CD4-positive, alpha-beta memory T cell (primary cell): ENCODE data around the gene TMEM154. TPM values are rescaled to one million over a fixed set of nuclear protein-coding genes. Genes with fewer than 3 reads are reported as not detected.

Experiments used
- CTCF ChIA-PET: fragments of 350-600 bp; sonication (Branson Sonifier 250); formaldehyde crosslinking; loops from one replicate; lab custom pipeline; 2021; ENCODE audit warnings: inconsistent platforms; ENCODE audit not compliant: partially characterized antibody; lab: Charles Lee
- POLR2A ChIA-PET: fragments of 350-600 bp; sonication (Branson Sonifier 250); formaldehyde crosslinking; loops from one replicate; lab custom pipeline; 2021; ENCODE audit not compliant: partially characterized antibody; lab: Charles Lee
- DNase-seq, 5 donors: peaks; one replicate each; pipeline versions ENCODE4 v3.0.0 to v3.0.0-alpha.2; 2020 to 2022; ENCODE audit warnings: mixed read lengths in 1 of 5
- H3K27ac ChIP-seq: one replicate; pipeline ENCODE4 v1.7.0; 2013; ENCODE audit warnings: low read depth, low read length
- H3K27me3 ChIP-seq: 2 replicates; pipeline ENCODE4 v1.7.0; 2013; ENCODE audit warnings: mild to moderate bottlenecking, low read length, moderate library complexity; ENCODE audit not compliant: insufficient read depth
- H3K36me3 ChIP-seq: 2 replicates; pipeline ENCODE4 v1.7.0; 2013; ENCODE audit warnings: mild to moderate bottlenecking, low read length, moderate library complexity; ENCODE audit not compliant: insufficient read depth
- H3K4me1 ChIP-seq: 2 replicates; pipeline ENCODE4 v1.7.0; 2013; ENCODE audit warnings: mild to moderate bottlenecking, low read length, moderate library complexity; ENCODE audit not compliant: insufficient read depth
- H3K4me3 ChIP-seq, 2 donors: one replicate each; pipeline ENCODE4 v1.7.0; 2013; ENCODE audit warnings: low read length in 2 of 2, mild to moderate bottlenecking in 1 of 2
- H3K9me3 ChIP-seq, 2 donors: one replicate each; pipeline ENCODE4 v1.7.0; 2013; ENCODE audit warnings: low read length in 2 of 2, control low read depth in 1 of 2; ENCODE audit not compliant: control insufficient read depth in 1 of 2
- H3K27ac Mint-ChIP-seq, 7 donors: one replicate each; pipeline ENCODE4 v1.8.0; 2020 to 2021; ENCODE audit warnings: mixed read lengths in 7 of 7, mild to moderate bottlenecking in 6 of 7, inconsistent platforms in 3 of 7, moderate library complexity in 3 of 7
- H3K27me3 Mint-ChIP-seq, 2 donors: one replicate each; pipeline ENCODE4 v1.8.0; 2020 to 2021; ENCODE audit warnings: mixed read lengths in 2 of 2
- H3K36me3 Mint-ChIP-seq, 2 donors: one replicate each; pipeline ENCODE4 v1.8.0; 2020 to 2021; ENCODE audit warnings: mixed read lengths in 2 of 2, inconsistent platforms in 1 of 2, mild to moderate bottlenecking in 1 of 2
- H3K4me1 Mint-ChIP-seq, 4 donors: one replicate each; pipeline ENCODE4 v1.8.0; 2020 to 2021; ENCODE audit warnings: mixed read lengths in 4 of 4, mild to moderate bottlenecking in 1 of 4
- H3K4me3 Mint-ChIP-seq, 8 donors: one replicate each; pipeline ENCODE4 v1.8.0; 2020 to 2021; ENCODE audit warnings: mixed read lengths in 8 of 8, mild to moderate bottlenecking in 7 of 8, moderate library complexity in 6 of 8, inconsistent platforms in 3 of 8
- H3K9me3 Mint-ChIP-seq, 8 donors: one replicate each; pipeline ENCODE4 v1.8.0; 2020 to 2021; ENCODE audit warnings: mixed read lengths in 8 of 8, mild to moderate bottlenecking in 5 of 8, inconsistent platforms in 3 of 8, moderate library complexity in 1 of 8
- intact Hi-C: fragments of 100-400 bp; cut with micrococcal nuclease; formaldehyde crosslinking; loops from one replicate; pipeline ENCODE4 v1.15.1; 2023
- polyA plus RNA-seq, 2 donors: library from polyadenylated mRNA; unstranded; fragments of 300-500 nt; fragmentation: Illumina TruSeq; gene quantifications; one replicate each; pipeline ENCODE4 v1.2.3, GENCODE V29; 2021
- total RNA-seq, 2 experiments: library from RNA; stranded (reverse); gene quantifications; one replicate each; pipeline ENCODE4 v1.2.3, GENCODE V29; 2021

The TMEM154 gene
- total and polyA plus RNA-seq, 4 experiments from 2014 or later = 35.2 to 46.7 (median 40.3) TPM

DNA sequence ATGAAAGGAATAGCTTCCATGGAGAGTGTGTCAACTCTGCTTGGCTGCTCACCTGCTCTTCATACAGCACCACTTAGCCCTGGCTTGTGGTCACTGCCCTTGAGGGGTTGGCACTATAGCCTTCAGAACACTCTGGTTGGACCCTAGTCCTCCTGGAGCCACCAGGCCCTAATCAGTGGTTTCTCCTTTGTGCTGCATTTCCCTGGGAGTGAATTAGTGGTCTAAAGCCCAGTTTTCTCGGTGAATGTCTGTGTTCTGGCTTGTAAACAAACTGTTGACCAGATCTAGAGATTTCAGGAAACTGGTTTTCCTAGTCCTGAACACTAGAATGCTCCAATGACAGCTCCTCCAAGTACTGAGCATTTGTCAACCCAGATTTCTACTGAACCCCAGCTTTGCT is 28.6 kb upstream of the TMEM154 start:
- no peaks in the 10 kb centered on the region for H3K9me3 ChIP-seq
- ChIA-PET CTCF (no interaction called here), POLR2A (no interaction called here)
- Mint-ChIP-seq H3K4me3 (no peak overlapping the region), H3K27ac (no peak overlapping the region), H3K36me3 (peaks cover 1 to 9% of the 10 kb centered on the region in 2 donors), H3K4me1 (peaks cover 0 to 4% (median 0%) of the 10 kb centered on the region in 4 donors), H3K9me3 (peaks cover 0 to 25% (median 19%) of the 10 kb centered on the region in 8 donors), H3K27me3 (peaks cover 2 to 3% of the 10 kb centered on the region in 2 donors)
- H3K27ac ChIP-seq = no peak overlapping the region
- H3K4me3 ChIP-seq = no peak overlapping the region
- H3K4me1 ChIP-seq = no peaks in the 10 kb centered on the region
- DNase-seq = no peak
- intact Hi-C loops = no loop called here
- no peaks in the 10 kb centered on the region for H3K27me3 ChIP-seq
- H3K36me3 ChIP-seq = no peaks in the 10 kb centered on the region

DNA sequence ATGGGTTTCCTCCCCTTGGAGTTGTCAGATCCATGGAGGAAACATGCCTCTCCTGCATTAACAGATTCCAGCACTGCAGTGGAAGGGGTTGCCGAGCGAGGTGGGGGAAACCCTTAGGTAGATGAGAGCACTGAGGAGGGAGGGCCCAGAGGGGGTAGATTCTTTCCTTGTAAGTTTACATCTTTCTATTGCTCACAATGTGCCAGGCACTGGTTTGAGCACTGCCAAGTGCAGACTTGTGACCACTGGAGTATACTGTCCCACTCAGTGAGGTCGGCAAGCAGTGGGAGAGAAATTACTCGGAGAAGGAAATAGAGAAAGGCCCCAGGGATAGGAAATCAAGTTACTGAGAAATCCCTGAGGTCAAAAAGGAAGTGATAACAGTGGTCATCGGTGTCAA is 27.8 kb upstream of the TMEM154 start:
- Histone ChIP-seq H3K4me1 (no peaks in the 10 kb centered on the region), H3K4me3 (no peak overlapping the region), H3K9me3 (no peaks in the 10 kb centered on the region), H3K36me3 (no peaks in the 10 kb centered on the region), H3K27ac (no peak overlapping the region), H3K27me3 (no peaks in the 10 kb centered on the region)
- Mint-ChIP-seq H3K36me3 (peaks cover 1 to 12% of the 10 kb centered on the region in 2 donors), H3K9me3 (peaks cover 0 to 28% (median 21%) of the 10 kb centered on the region in 8 donors), H3K4me1 (peaks cover 0 to 4% (median 0%) of the 10 kb centered on the region in 4 donors), H3K27ac (no peak overlapping the region), H3K4me3 (no peak overlapping the region), H3K27me3 (peaks cover 0 to 3% of the 10 kb centered on the region in 2 donors)
- ChIA-PET CTCF (interaction anchor here (1.2 kb wide), 1 partner anchor 69 kb away, joined by 3 read pairs; no protein-coding TSS in a partner anchor), POLR2A (interaction anchor here (1.0 kb wide), 1 partner anchor 28 kb away, joined by 3 read pairs; the partner anchor contains the start of gene TMEM154)
- no peak for DNase-seq
- intact Hi-C loops = no loop called here

DNA sequence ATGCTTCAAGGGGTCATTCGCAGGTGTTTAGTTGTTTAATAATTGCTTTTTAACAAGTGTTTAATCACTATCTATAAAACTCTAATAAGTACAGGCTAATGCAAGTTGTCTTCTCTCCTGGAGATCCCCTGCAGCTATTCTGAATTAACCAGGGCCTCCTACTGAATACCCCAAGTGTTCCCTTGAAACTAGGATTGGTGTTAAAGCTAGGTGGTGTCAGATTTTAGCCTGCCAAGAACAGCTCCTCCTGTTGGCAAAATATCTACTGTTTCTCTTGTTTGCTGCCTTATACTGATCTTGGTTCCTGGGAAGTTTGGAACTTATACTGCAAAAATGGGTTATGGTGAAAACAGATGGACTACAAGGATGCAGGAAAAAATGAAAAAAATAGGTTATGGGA is 26.1 kb upstream of the TMEM154 start:
- ChIA-PET POLR2A (no interaction called here), CTCF (interaction anchor here (1.2 to 1.4 kb wide), 2 partner anchors 15 to 205 kb away, joined by 3 to 4 read pairs; no protein-coding TSS in a partner anchor)
- no peaks in the 10 kb centered on the region for H3K36me3 ChIP-seq
- Mint-ChIP-seq H3K27ac (no peak overlapping the region), H3K36me3 (peaks cover 1 to 12% of the 10 kb centered on the region in 2 donors), H3K4me1 (peaks cover 0 to 4% (median 0%) of the 10 kb centered on the region in 4 donors), H3K27me3 (peaks cover 0 to 3% of the 10 kb centered on the region in 2 donors), H3K9me3 (peaks cover 0 to 29% (median 22%) of the 10 kb centered on the region in 8 donors), H3K4me3 (no peak overlapping the region)
- H3K27me3 ChIP-seq = no peaks in the 10 kb centered on the region
- no peak overlapping the region for H3K4me3 ChIP-seq
- no peak overlapping the region for H3K27ac ChIP-seq
- no peaks in the 10 kb centered on the region for H3K4me1 ChIP-seq
- no peak for DNase-seq
- H3K9me3 ChIP-seq = no peaks in the 10 kb centered on the region
- intact Hi-C loops = no loop called here

DNA sequence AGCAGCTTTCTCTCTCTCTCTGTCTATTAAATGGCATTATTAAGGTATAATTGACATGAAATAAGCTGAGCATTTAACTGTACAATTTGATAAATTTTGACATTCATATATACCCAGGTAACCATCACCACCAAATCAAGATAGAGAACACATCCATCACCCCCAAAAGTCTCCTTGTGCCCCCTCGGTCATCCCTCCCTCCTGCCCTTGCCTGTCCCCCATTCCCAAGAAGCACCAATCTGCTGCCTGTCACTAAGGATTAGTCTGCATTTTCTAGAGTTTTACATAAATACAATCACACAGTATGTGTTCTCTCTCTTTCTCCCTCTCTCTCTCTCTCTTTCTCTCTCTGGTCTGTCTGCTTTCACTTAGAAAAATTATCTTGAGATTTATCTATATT is 25.0 kb upstream of the TMEM154 start:
- no peaks in the 10 kb centered on the region for H3K27me3 ChIP-seq
- H3K27ac ChIP-seq = no peak overlapping the region
- CTCF ChIA-PET = no interaction called here
- H3K4me1 ChIP-seq = no peaks in the 10 kb centered on the region
- H3K36me3 ChIP-seq = no peaks in the 10 kb centered on the region
- Mint-ChIP-seq H3K27ac (peak overlapping the region in 1 of 7 donors; percentile 13), H3K27me3 (peaks cover 0 to 3% of the 10 kb centered on the region in 2 donors), H3K4me3 (no peak overlapping the region), H3K9me3 (peaks cover 0 to 31% (median 22%) of the 10 kb centered on the region in 8 donors), H3K4me1 (peaks cover 0 to 3% (median 0%) of the 10 kb centered on the region in 4 donors), H3K36me3 (peaks cover 1 to 12% of the 10 kb centered on the region in 2 donors)
- POLR2A ChIA-PET = no interaction called here
- no peak for DNase-seq
- intact Hi-C loops = no loop called here
- no peak overlapping the region for H3K4me3 ChIP-seq
- H3K9me3 ChIP-seq = no peaks in the 10 kb centered on the region

DNA sequence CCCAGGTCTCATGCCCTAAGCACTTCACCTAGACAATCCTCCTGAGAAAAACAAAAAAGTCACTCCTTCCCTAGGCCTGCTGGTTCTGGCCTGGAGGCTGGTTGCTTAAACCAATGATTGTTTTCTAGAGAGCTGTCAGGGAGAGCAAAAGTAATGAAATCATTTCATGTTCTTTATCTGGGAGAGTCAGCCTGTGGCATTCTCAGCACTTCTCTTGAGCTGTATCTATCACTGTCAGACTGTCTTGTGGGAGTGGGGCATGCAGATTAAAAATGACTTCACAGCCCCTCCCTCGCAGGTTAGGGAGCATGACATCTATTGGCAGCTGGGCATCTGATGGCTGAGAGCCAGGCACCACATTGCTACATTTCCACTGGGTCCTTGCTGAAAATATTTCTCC is 20.4 kb upstream of the TMEM154 start:
- H3K4me3 ChIP-seq = no peak overlapping the region
- Mint-ChIP-seq H3K4me3 (no peak overlapping the region), H3K36me3 (peaks cover 0 to 12% of the 10 kb centered on the region in 2 donors), H3K4me1 (peaks cover 10 to 21% (median 14%) of the 10 kb centered on the region in 4 donors), H3K27me3 (peaks cover 0 to 3% of the 10 kb centered on the region in 2 donors), H3K9me3 (peaks cover 0 to 23% (median 17%) of the 10 kb centered on the region in 8 donors), H3K27ac (no peak overlapping the region)
- H3K9me3 ChIP-seq = no peaks in the 10 kb centered on the region
- DNase-seq = no peak
- ChIA-PET CTCF (interaction anchor here (0.7 kb wide), 1 partner anchor 63 kb away, joined by 3 read pairs; no protein-coding TSS in a partner anchor), POLR2A (no interaction called here)
- H3K36me3 ChIP-seq = no peaks in the 10 kb centered on the region
- H3K4me1 ChIP-seq = peaks cover 14% of the 10 kb centered on the region
- H3K27me3 ChIP-seq = no peaks in the 10 kb centered on the region
- H3K27ac ChIP-seq = no peak overlapping the region
- intact Hi-C loops = no loop called here

DNA sequence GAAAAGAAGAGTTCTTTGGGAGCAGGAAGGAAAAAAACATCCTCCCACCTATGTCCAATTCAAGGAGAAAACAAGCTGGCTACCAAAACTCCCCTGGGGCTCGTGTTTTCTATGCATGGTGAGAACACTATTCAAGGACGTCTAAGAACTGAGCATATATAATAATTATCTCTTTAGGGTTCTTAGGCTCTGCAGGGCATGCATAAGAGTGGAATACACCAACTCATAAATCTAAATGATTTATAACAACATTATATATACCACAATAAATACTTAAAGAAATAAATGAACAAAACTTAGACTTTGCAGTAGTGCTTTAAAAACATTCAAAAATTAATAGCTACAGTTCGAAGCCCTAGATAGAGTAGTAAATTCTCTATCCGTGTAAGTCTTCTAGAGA is 19.5 kb upstream of the TMEM154 start:
- ChIA-PET POLR2A (no interaction called here), CTCF (no interaction called here)
- Histone ChIP-seq H3K9me3 (no peaks in the 10 kb centered on the region), H3K4me1 (peaks cover 14% of the 10 kb centered on the region), H3K27me3 (no peaks in the 10 kb centered on the region), H3K36me3 (no peaks in the 10 kb centered on the region), H3K4me3 (no peak overlapping the region), H3K27ac (no peak overlapping the region)
- Mint-ChIP-seq H3K27ac (no peak overlapping the region), H3K4me3 (no peak overlapping the region), H3K36me3 (peaks cover 0 to 6% of the 10 kb centered on the region in 2 donors), H3K9me3 (peaks cover 0 to 15% (median 10%) of the 10 kb centered on the region in 8 donors), H3K4me1 (peaks cover 10 to 21% (median 14%) of the 10 kb centered on the region in 4 donors), H3K27me3 (no peaks in the 10 kb centered on the region)
- intact Hi-C loops = no loop called here
- no peak for DNase-seq

DNA sequence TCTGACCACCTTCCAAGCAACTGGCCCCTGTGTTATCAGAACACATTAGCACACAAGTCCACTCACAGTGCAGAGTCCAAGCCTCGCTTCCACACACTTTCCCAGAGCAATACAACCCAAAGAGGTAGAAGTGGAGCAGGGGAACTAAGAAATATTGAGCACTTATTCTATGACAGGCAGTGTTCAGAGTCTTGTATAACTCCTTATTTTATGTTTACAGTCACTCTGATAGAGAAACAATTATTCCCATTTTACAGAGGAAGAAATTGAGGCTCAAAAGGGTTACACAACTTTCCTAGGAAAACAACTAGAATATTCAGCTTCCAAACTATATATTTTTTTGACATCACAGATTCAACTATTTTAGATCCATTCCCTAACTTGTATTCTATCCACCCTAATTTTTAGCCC is 18.3 kb upstream of the TMEM154 start:
- H3K4me1 Mint-ChIP-seq = peaks cover 10 to 21% (median 14%) of the 10 kb centered on the region in 4 donors
- no peaks in the 10 kb centered on the region for H3K36me3 ChIP-seq
- no peaks in the 10 kb centered on the region for H3K27me3 ChIP-seq
- no peaks in the 10 kb centered on the region for H3K27me3 Mint-ChIP-seq
- no peaks in the 10 kb centered on the region for H3K9me3 ChIP-seq
- intact Hi-C loops = no loop called here
- peak overlapping the region in 2 of 7 donors; percentile 52 to 57 for H3K27ac Mint-ChIP-seq
- no peak overlapping the region for H3K27ac ChIP-seq
- no peak for DNase-seq
- CTCF ChIA-PET = no interaction called here
- H3K9me3 Mint-ChIP-seq = peaks cover 0 to 8% (median under 1%) of the 10 kb centered on the region in 8 donors
- peaks cover 0 to under 1% of the 10 kb centered on the region in 2 donors for H3K36me3 Mint-ChIP-seq
- POLR2A ChIA-PET = interaction anchor here (1.2 kb wide), 1 partner anchor 162 kb away, joined by 5 read pairs; the partner anchor contains the start of gene FBXW7
- H3K4me3 Mint-ChIP-seq = no peak overlapping the region
- H3K4me1 ChIP-seq = peaks cover 14% of the 10 kb centered on the region
- H3K4me3 ChIP-seq = no peak overlapping the region
